DOHH2 (cell line): ENCODE results near the gene RPL27.

Experiments
- H3F3A ChIP-seq: fragments of 200-600 bp; sonication (generic), shearing (Covaris generic); 2 replicates; pipeline ENCODE4 v1.6.0; 2016; ENCODE audit warnings: antibody characterized with exemption, mild to moderate bottlenecking; ENCODE audit not compliant: control insufficient read depth, insufficient read depth
- H3K27ac ChIP-seq: fragments of 200-600 bp; sonication (generic); 2 replicates; pipeline ENCODE4 v1.5.1; 2014; ENCODE audit warnings: low read depth, mild to moderate bottlenecking, low read length, moderate library complexity
- H3K27me3 ChIP-seq: fragments of 200-600 bp; sonication (generic); 2 replicates; pipeline ENCODE4 v1.6.1; 2014; ENCODE audit warnings: mild to moderate bottlenecking, low read length, mixed read lengths; ENCODE audit not compliant: control insufficient read depth
- H3K36me3 ChIP-seq: fragments of 200-600 bp; sonication (generic); 2 replicates; pipeline ENCODE4 v1.6.1; 2014; ENCODE audit warnings: mild to moderate bottlenecking, low read length, moderate library complexity, mixed read lengths; ENCODE audit not compliant: control insufficient read depth
- H3K4me1 ChIP-seq: fragments of 200-600 bp; sonication (generic); 2 replicates; pipeline ENCODE4 v1.6.1; 2014; ENCODE audit warnings: mild to moderate bottlenecking, low read length, mixed read lengths; ENCODE audit not compliant: control insufficient read depth
- H3K4me2 ChIP-seq: fragments of 200-600 bp; sonication (generic); 2 replicates; pipeline ENCODE4 v1.6.0; 2014; ENCODE audit warnings: mild to moderate bottlenecking, low read length, moderate library complexity
- H3K4me3 ChIP-seq: fragments of 200-600 bp; sonication (generic); 2 replicates; pipeline ENCODE4 v1.5.1; 2014; ENCODE audit warnings: mild to moderate bottlenecking, low read length, mixed read lengths
- H3K79me2 ChIP-seq: fragments of 200-600 bp; sonication (generic); 2 replicates; pipeline ENCODE4 v1.6.1; 2014; ENCODE audit warnings: mild to moderate bottlenecking, low read length, mixed read lengths; ENCODE audit not compliant: control insufficient read depth
- H3K9me2 ChIP-seq: fragments of 200-600 bp; sonication (generic); replicated peaks from 2 replicates; pipeline ENCODE4 v1.6.1; 2014; ENCODE audit warnings: mild to moderate bottlenecking, low read length, mixed read lengths; ENCODE audit not compliant: control insufficient read depth
- H3K9me3 ChIP-seq: fragments of 200-600 bp; sonication (generic); 2 replicates; pipeline ENCODE4 v1.6.1; 2014; ENCODE audit warnings: antibody characterized with exemption, low read length, mixed read lengths; ENCODE audit not compliant: control insufficient read depth, insufficient read depth
- H4K20me1 ChIP-seq: fragments of 200-600 bp; sonication (generic); 2 replicates; pipeline ENCODE4 v1.6.0; 2014; ENCODE audit warnings: low read depth, mild to moderate bottlenecking, antibody characterized with exemption, low read length, moderate library complexity; ENCODE audit not compliant: control insufficient read depth, insufficient read depth
- CTCF ChIP-seq: fragments of 200-600 bp; sonication (generic); IDR thresholded peaks from one replicate; pipeline ENCODE4 v1.5.1; 2014; ENCODE audit warnings: antibody characterized with exemption, mild to moderate bottlenecking, low read depth, low read length; ENCODE audit not compliant: poor library complexity, severe bottlenecking
- EZH2phosphoT487 ChIP-seq: fragments of 200-600 bp; sonication (generic); IDR thresholded peaks from 2 replicates; pipeline ENCODE4 v1.6.1; 2017; ENCODE audit warnings: borderline replicate concordance, mild to moderate bottlenecking, antibody characterized with exemption, low read length, moderate library complexity, mixed read lengths

Gene RPL27

GRCh38 chr17:43015579-43015978 lies 17.4 kb downstream of the RPL27 start:
- H3K27me3 ChIP-seq = no peaks in the 10 kb centered on the region
- H4K20me1 ChIP-seq = no peaks in the 10 kb centered on the region
- no peak overlapping the region for H3K4me3 ChIP-seq
- no peaks in the 10 kb centered on the region for H3K9me2 ChIP-seq
- no peaks in the 10 kb centered on the region for H3K4me1 ChIP-seq
- H3K36me3 ChIP-seq = no peaks in the 10 kb centered on the region
- no peak overlapping the region for H3K4me2 ChIP-seq
- H3K9me3 ChIP-seq = no peaks in the 10 kb centered on the region
- no peaks in the 10 kb centered on the region for H3K79me2 ChIP-seq
- no peak overlapping the region for H3K27ac ChIP-seq
- TF ChIP-seq EZH2phosphoT487 (no peak), CTCF (no peak)
- no peaks in the 10 kb centered on the region; the same call in 1 of the 2 replicates for H3F3A ChIP-seq

GRCh38 chr17:43016216-43016615 lies 18.0 kb downstream of the RPL27 start:
- no peaks in the 10 kb centered on the region for H3K9me2 ChIP-seq
- H3K27ac ChIP-seq = no peak overlapping the region
- H3K4me2 ChIP-seq = no peak overlapping the region
- H3F3A ChIP-seq = no peaks in the 10 kb centered on the region; the same call in 1 of the 2 replicates
- no peaks in the 10 kb centered on the region for H3K36me3 ChIP-seq
- TF ChIP-seq EZH2phosphoT487 (no peak), CTCF (no peak)
- H3K79me2 ChIP-seq = no peaks in the 10 kb centered on the region
- peaks cover 4% of the 10 kb centered on the region for H3K4me1 ChIP-seq
- no peaks in the 10 kb centered on the region for H3K27me3 ChIP-seq
- H4K20me1 ChIP-seq = no peaks in the 10 kb centered on the region
- H3K4me3 ChIP-seq = no peak overlapping the region
- H3K9me3 ChIP-seq = no peaks in the 10 kb centered on the region

- H4K20me1 ChIP-seq = no peaks in the 10 kb centered on the region
Measured at GRCh38 chr17:43018008-43018853, 20.0 kb downstream of the RPL27 start.

More at GRCh38 chr17:43018008-43018853, 20.0 kb downstream of the RPL27 start:
- no peaks in the 10 kb centered on the region for H3K79me2 ChIP-seq
- TF ChIP-seq CTCF (no peak), EZH2phosphoT487 (no peak)
- H3F3A ChIP-seq = no peaks in the 10 kb centered on the region; the same call in 1 of the 2 replicates
- no peaks in the 10 kb centered on the region for H3K9me2 ChIP-seq
- H3K27ac ChIP-seq = no peak overlapping the region
- no peaks in the 10 kb centered on the region for H3K9me3 ChIP-seq
- H3K36me3 ChIP-seq = no peaks in the 10 kb centered on the region
- H3K4me1 ChIP-seq = peaks cover 5% of the 10 kb centered on the region
- no peak overlapping the region for H3K4me2 ChIP-seq
- no peaks in the 10 kb centered on the region for H3K27me3 ChIP-seq
- H3K4me3 ChIP-seq = no peak overlapping the region
